NCI-H82 (cell line): ENCODE results near the gene ZKSCAN7.
"Not testable (repeated sequence)": the region's sequence is repeated elsewhere in the genome, so short reads cannot be mapped to it uniquely, and the experiment has no call there.

ENCODE experiments used
- DNase-seq: peaks from one replicate; lab custom pipeline; 2025; lab: John Stamatoyannopoulos, UW

The ZKSCAN7 gene

GRCh38 chr3:44554626-44555592 is at the start of gene ZKSCAN7:
Gene ZKSCAN7, plus strand, starts transcription at chr3:44555193. Its CDS starts 1,855 bp downstream, at chr3:44557048.
- peak; percentile 40 for DNase-seq

GRCh38 chr3:44506556-44506955 is 48.4 kb upstream of the ZKSCAN7 start:
- DNase-seq: no peak

DNA sequence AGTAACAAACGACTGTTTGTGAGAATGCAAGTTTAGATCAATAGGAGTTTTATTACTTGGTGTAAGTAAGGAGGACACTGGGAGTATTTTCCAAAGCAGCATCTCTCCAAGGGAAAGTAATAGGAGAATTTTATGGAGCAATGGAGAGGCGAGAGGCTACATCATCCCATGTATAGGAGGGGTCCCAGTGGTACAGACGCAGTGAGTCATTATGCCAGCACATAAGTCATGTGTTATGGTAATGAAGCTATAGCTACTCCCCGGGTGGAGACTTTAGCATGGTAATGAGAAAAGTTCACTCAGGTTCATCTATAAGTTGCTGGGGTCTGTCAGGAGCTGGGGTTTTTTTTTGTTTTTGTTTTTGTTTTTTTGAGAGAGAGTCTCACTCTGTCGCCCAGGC is 48.0 kb upstream of the ZKSCAN7 start:
- DNase-seq: no peak

DNA sequence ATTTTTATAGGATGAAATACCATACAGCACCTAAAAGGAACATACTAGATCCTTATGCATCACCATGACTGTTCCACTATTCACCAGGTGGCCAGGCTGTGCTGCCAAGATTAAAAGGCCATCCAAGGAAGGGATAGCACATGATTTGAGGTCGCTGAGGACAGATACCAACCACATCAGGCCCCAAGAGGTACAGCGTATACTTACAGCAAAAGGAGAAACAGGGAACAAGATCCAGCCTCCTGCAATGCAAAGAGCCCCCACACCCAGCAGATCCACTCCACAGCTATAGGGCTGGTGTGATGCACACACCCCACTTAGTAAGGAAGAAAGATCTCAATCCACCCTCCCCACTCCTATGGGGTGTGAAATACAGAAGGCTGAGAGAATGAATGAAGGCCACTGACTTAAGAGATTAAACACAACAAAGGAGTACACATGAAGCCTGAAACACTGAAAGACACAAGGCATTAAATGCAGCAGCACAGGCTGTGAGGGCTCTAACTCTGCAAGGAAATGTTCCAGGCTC is 45.5 kb upstream of the ZKSCAN7 start:
- DNase-seq: peak; percentile 40

DNA sequence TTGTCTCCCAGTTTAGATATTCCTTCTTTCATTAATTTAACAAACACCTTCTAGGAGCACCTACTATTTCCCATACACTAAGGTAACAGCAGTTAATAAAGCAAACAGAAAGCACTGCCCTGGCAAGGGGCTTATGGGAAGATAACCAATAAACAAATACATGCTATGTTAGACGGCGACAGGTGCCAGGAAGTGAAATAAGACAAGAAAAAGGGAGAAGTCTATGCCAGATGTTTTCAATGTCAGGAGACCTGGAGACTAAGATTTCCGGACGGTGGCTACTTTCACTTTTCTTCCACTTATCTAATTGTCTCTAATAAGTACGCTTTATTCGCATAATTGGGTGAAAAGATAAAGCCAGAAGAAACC is 45.0 kb upstream of the ZKSCAN7 start:
- DNase-seq: peak; percentile 23

DNA sequence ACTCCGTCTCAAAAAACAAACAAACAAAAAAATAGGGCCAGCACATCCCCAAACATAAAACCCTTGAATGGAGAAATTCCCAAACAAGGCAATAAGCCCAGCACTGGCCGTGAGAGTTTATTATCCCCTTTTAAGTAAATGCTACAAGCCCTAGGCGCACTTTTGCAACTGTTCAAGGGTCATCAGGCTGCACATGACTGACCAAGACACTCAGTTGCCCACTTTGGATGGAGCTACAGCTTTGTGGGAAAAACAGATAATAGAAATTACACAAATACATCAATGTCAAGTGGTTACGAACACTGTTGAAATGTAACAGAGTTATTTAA is 43.8 kb upstream of the ZKSCAN7 start:
- peak; percentile 36 for DNase-seq

DNA sequence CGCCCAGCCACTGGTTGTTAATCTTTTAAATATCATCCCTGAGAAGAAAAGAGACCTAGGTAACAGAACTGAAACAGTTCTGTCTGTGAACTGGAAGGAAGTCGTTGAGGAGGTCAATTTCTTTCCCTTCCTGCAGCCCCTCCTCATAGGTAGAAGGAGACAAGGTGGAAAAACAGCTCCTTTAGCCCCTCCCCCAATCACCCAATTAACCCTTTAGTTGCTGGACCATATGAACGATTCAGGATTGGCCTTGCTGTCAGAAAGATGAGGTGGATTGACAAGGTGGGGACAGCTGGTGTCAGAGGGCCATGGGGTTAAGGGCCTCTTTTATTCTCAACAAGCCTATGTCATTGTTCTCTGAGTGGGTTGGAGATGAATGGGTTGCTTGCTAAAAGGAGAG is 41.5 kb upstream of the ZKSCAN7 start:
- no peak for DNase-seq

DNA sequence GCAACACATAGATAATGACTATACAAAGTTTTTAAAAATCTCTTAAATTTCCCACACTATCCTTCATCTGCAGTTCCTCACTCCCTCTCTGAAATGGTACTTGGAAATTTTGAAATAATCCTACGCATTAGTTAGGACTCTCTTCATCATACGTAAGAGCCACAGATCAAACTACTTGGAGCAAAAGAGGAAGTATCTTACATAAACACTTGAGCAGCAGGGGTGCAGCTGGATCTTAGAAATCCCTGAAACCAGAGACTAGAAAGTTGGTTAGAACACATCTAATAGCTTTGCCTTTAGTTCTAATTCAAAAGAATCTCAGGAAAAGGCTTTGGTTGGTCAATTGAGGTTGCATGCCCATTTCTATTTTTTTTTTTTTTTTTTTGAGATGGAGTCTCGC is 38.8 kb upstream of the ZKSCAN7 start:
- no peak for DNase-seq

DNA sequence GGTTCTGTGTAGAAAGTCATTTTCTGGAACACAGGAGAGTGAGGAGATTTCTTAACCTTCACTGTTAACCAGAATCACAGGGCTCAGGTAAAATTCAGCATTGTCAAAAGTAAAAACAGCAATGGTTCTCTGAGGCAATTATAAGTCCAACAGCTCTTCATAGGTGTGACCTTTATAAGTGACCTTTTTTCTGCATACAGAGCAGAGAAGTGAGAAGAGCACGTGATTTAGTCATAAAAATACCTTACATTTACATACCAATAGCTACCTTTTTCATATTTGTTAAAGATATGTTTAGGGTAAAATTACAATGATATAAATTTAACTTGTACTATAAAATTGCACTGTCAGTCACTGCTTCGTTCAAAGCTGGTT is 36.2 kb upstream of the ZKSCAN7 start:
- DNase-seq: no peak

DNA sequence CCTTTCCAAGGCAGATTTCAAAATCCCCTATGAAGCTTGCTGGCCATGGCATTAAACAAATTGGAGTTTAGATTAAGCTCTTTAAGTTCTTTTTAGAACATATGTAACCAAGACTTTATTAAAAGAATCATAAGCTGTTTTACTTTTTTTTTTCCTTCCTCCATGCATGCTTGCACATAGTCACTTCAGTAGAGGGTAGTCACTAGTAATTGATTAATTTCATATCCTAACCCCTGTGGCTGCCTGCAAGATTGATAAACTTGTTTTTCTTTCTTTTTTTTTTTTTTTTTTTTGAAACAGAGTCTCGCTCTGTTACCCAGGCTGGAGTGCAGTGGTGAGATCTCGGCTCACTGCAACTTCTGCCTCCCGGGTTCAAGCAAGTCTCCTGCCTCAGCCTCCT is 33.3 kb upstream of the ZKSCAN7 start:
- no peak for DNase-seq

DNA sequence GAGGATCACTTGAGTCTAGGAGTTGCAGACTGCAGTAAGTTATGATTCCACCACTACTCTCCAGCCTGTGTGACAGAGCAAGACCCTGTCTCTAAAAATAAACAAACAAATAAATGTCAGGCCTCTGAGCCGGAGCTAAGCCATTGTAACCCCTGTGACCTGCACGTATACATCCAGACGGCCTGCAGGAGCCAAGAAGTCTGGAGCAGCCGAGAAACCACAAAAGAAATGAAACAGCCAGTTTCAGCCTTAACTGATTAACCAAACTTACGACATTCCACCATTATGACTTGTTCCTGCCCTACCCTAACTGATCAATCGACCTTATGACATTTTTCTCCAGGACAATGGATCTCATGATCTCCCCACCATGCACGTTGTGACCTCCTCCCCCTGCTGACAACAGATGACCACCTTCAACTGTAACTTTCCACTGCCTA is 32.5 kb upstream of the ZKSCAN7 start:
- DNase-seq: no peak

- no peak for DNase-seq
Observed at GRCh38 chr3:44525060-44525459, 29.9 kb upstream of the ZKSCAN7 start.

- DNase-seq: peak; percentile 19
Observed at GRCh38 chr3:44529927-44530326, 25.1 kb upstream of the ZKSCAN7 start.

GRCh38 chr3:44530911-44531310 is 24.1 kb upstream of the ZKSCAN7 start:
- no peak for DNase-seq

- peak; percentile 75 for DNase-seq
Observed at GRCh38 chr3:44534659-44535058, 20.3 kb upstream of the ZKSCAN7 start.

GRCh38 chr3:44535364-44535763 is 19.6 kb upstream of the ZKSCAN7 start:
- DNase-seq: peak; percentile 3

GRCh38 chr3:44544811-44545210 is 10.2 kb upstream of the ZKSCAN7 start:
- DNase-seq: not testable (repeated sequence)

DNA sequence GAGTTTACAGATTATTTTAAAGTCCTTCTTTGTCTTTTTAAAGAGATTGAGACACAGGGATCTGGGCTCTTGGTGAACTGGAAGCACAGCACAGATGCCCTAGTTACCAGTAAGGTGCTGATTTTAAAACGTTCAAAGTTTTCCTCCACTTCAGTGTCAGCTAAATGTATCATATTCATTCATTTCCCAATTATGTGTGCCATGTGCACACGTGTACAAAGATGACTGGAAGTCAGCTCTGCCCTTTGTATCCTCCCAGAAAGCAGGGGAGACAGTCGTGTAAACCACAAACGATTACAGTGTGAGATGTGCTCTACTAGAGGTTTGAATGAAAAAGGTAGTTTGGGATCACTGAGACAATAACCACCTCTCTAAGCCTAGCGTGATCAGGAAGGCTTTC is 730 bp downstream of the ZKSCAN7 start:
- no peak for DNase-seq

DNA sequence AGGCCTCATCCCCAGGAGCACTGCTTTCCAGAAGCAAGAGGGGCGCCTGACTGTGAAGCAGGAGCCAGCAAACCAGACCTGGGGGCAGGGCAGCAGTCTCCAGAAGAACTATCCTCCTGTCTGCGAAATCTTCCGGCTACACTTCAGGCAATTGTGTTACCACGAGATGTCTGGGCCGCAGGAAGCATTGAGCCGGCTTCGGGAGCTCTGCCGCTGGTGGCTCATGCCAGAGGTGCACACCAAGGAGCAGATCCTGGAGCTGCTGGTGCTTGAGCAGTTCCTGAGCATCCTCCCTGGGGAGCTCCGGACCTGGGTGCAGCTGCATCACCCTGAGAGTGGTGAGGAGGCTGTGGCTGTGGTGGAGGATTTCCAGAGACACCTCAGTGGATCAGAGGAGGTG is 2.1 kb downstream of the ZKSCAN7 start:
- DNase-seq: no peak

- no peak for DNase-seq
Observed at GRCh38 chr3:44561076-44561475, 6.1 kb downstream of the ZKSCAN7 start.

DNA sequence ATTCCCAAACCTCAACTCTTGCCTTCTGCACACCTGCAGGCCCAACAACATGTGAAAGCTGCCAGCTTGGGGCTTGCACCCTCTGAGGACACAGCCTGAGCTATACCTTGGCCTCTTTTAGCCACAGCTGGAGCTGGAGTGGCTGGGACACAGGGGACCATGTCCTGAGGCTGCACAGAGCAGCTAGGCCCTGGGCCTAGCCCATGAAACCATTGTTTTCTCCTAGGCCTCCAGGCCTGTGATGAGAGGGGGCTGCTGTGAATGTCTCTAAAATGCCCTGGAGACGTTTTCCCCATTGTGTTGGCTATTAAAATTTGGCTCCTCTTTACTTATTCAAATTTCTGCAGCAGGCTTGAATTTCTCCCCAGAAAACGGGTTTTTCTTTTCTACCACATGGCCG is 7.2 kb downstream of the ZKSCAN7 start:
- no peak for DNase-seq

GRCh38 chr3:44568561-44568960 is 13.6 kb downstream of the ZKSCAN7 start:
- no peak for DNase-seq

DNA sequence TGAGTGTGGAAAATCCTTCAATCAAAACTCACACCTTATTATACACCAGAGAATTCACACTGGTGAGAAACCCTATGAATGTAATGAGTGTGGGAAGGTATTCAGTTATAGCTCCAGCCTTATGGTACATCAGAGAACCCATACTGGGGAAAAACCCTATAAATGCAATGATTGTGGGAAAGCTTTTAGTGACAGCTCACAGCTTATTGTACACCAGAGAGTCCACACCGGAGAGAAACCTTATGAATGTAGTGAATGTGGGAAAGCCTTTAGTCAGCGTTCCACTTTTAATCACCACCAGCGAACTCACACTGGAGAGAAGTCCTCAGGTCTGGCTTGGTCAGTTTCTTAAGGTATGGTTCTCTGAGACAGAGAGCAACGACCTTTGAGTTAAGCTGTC is 16.0 kb downstream of the ZKSCAN7 start:
- no peak for DNase-seq

GRCh38 chr3:44576613-44577012 is 21.6 kb downstream of the ZKSCAN7 start:
- DNase-seq: no peak
